Measurements from ENCODE around the gene DNAJC5. TPM values are rescaled to one million over a fixed set of nuclear protein-coding genes. Genes with fewer than 3 reads are reported as not detected.

Gene DNAJC5
- total RNA-seq, 2 experiments from 2014 or later = 32.2 to 32.5 TPM

DNA sequence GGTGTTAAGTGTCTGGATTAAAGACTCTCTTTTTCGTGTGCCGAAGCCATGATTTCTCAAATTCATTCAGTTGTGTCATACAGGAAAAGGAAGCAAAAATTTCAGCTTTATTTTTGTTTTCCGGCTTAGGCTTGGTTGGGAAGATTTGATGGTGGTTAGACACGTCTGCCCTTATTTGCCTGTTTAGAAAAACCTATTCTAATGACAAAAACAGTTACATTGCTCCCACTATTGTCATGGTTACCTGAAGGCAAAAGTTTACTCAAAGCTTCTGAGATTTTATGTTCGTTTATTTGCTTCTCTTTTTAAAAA lies 982 bp downstream of the DNAJC5 start:
- DNase-seq (no peak), ATAC-seq (no peak)
- Mint-ChIP-seq H3K27ac (peak overlapping the region; percentile 95), H3K36me3 (ENCODE audit: low read depth) (peaks cover 25% of the 10 kb centered on the region), H3K27me3 (no peaks in the 10 kb centered on the region), H3K4me3 (peak overlapping the region; percentile 88), H3K9me3 (no peaks in the 10 kb centered on the region), H3K4me1 (ENCODE audit: low read depth) (peaks cover 37% of the 10 kb centered on the region)
- ChIA-PET CTCF (interaction anchor here (0.8 to 1.4 kb wide), 6 partner anchors 10 to 399 kb away, joined by 3 to 5 read pairs (median 4); partner anchors contain the start of gene TPD52L2), POLR2A (interaction anchor here (1.0 to 3.9 kb wide), 5 partner anchors 8 to 84 kb away, joined by 3 to 25 read pairs (median 4); partner anchors contain the start of gene TPD52L2)
- intact Hi-C loops (cut with micrococcal nuclease) = no loop called here
- TF ChIP-seq, protein P1, sequence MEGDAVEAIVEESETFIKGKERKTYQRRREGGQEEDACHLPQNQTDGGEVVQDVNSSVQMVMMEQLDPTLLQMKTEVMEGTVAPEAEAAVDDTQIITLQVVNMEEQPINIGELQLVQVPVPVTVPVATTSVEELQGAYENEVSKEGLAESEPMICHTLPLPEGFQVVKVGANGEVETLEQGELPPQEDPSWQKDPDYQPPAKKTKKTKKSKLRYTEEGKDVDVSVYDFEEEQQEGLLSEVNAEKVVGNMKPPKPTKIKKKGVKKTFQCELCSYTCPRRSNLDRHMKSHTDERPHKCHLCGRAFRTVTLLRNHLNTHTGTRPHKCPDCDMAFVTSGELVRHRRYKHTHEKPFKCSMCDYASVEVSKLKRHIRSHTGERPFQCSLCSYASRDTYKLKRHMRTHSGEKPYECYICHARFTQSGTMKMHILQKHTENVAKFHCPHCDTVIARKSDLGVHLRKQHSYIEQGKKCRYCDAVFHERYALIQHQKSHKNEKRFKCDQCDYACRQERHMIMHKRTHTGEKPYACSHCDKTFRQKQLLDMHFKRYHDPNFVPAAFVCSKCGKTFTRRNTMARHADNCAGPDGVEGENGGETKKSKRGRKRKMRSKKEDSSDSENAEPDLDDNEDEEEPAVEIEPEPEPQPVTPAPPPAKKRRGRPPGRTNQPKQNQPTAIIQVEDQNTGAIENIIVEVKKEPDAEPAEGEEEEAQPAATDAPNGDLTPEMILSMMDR (IDR thresholded peaks at IDR 0.05) = no peak

DNA sequence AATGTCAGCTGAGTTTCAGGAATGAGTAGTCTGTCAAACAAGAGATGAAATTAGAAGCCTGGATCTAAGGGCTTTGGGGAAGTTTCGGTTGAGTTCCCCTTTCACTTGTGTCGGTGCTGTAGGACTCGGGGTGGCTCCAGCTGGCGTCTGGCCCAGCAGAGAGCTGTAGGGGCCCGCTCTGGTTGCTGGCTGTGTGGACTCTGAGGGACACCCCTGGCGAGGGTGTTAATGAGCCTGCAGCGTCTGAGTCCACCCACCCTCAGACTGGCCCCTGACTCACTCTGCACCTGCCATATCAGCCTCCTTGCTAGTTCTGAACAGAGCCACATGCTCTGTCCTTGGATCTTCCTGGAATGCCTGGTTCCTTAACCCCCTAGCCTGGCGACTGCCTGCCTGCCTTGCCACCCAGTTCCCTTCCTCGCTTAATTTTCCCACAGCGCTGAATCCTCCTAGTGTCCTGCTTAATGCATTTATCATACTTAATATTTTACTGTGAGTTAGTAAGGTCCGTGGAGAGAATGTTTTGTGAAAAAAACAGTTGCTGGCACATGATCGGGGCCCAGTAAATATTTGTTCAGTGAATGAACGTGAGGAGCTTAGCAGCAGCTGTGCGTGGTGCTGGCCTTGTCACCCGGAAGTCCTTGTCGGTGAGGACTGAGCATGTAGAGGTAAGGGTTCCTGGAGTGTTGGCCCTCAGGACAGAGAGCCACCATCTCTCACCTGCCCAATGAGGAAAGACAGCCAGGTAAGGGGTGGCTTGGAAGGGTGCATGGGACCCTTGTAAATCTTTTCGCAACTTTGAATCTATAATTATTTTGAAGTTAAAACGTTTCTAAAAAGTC lies 1.6 kb downstream of the DNAJC5 start:
- TF ChIP-seq, protein P1 (IDR thresholded peaks at IDR 0.05) = no peak
- ATAC-seq (peak; percentile 17), DNase-seq (peak; percentile 54)
- Mint-ChIP-seq H3K36me3 (ENCODE audit: low read depth) (peaks cover 29% of the 10 kb centered on the region), H3K4me3 (peak overlapping the region; percentile 88), H3K4me1 (ENCODE audit: low read depth) (peaks cover 42% of the 10 kb centered on the region), H3K9me3 (no peaks in the 10 kb centered on the region), H3K27me3 (no peaks in the 10 kb centered on the region), H3K27ac (peak overlapping the region; percentile 95)
- ChIA-PET CTCF (interaction anchor here (0.8 to 1.4 kb wide), 5 partner anchors 9 to 399 kb away, joined by 3 to 5 read pairs (median 4); partner anchors contain the start of gene TPD52L2), POLR2A (interaction anchor here (1.0 to 3.9 kb wide), 5 partner anchors 8 to 349 kb away, joined by 3 to 25 read pairs (median 4); partner anchors contain the start of gene TPD52L2)
- intact Hi-C loops (cut with micrococcal nuclease) = no loop called here

DNA sequence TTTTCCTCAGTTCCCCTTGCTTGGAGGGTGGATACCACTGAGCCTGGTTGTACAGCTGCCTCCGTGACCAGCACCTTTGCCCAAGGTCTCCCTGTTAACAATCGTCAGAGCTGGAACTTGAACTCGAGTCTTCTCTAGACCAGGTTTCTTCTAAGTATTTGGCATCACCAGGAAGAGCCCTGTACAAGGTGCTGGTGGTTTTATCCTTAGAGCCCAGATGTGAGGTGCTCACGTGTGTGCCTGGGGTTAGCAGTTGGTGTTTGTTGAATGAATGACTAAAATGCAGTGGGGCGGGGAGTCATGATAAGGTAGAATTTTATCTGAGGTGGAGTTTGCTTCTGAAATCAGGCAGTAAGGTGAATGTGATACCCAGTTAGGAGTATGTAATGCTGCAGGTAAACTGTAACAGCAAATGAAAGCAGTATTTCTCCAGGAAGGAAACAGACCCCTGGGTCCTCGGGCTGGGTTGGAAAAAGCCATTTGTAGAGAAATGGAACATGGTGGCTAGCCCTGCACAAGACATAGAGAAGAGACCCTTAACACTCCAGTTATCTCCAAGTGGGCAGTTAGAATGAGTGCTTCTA lies 3.1 kb downstream of the DNAJC5 start:
- Mint-ChIP-seq H3K27me3 (no peaks in the 10 kb centered on the region), H3K9me3 (no peaks in the 10 kb centered on the region), H3K36me3 (ENCODE audit: low read depth) (peaks cover 35% of the 10 kb centered on the region), H3K4me3 (no peak overlapping the region), H3K4me1 (ENCODE audit: low read depth) (peaks cover 51% of the 10 kb centered on the region), H3K27ac (peak overlapping the region; percentile 75)
- TF ChIP-seq, protein P1 (IDR thresholded peaks at IDR 0.05) = no peak
- no peak for ATAC-seq
- ChIA-PET CTCF (interaction anchor here (2.8 kb wide), 1 partner anchor 75 kb away, joined by 9 read pairs; no protein-coding TSS in a partner anchor), POLR2A (no interaction called here)
- no peak for DNase-seq
- intact Hi-C loops (cut with micrococcal nuclease) = no loop called here

DNA sequence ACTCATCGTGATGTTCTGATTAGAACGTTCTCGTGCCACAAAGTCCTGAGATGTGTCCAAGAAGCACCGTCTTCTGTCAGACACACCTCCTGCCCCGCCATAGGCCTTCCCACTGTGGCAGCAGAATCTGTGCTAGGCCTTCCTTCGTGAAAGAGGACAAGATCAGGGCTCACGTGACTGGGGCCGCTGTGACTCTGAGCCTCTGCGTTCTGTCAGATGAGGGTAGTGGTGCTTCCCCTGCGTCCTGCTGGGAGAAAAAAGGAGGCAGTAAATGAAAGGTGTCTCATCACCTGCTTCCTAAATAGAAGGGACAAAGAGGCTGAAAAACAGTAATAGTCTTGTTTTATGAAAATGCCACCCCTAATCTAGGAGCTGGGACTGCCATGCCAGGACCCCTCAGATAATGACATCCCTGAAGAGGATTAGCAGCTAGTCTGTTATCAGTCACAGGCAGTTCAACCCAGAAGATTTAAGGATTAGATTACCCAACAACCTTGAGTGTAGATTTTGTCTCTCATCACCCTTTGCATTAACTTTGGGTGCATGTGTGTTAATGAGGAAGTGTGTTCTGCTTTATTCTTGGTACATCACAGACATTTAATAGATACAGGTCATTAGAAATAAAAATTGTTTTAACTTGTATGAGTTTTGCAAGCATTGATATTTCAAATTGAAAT lies 4.1 kb downstream of the DNAJC5 start:
- Mint-ChIP-seq H3K9me3 (no peaks in the 10 kb centered on the region), H3K36me3 (ENCODE audit: low read depth) (peaks cover 36% of the 10 kb centered on the region), H3K27ac (peak overlapping the region; percentile 48), H3K27me3 (no peaks in the 10 kb centered on the region), H3K4me1 (ENCODE audit: low read depth) (peaks cover 51% of the 10 kb centered on the region), H3K4me3 (no peak overlapping the region)
- TF ChIP-seq, protein P1 (IDR thresholded peaks at IDR 0.05) = no peak
- intact Hi-C loops (cut with micrococcal nuclease) = no loop called here
- DNase-seq (peak; percentile 35), ATAC-seq (no peak)
- ChIA-PET POLR2A (no interaction called here), CTCF (interaction anchor here (2.8 kb wide), 1 partner anchor 75 kb away, joined by 9 read pairs; no protein-coding TSS in a partner anchor)

Measured in activated CD8-positive, alpha-beta T cell treated with anti-CD3 and anti-CD28 coated beads for 36 hours (primary cell).